ENCODE data around the gene TIAL1.
"Not testable (repeated sequence)": the region's sequence is repeated elsewhere in the genome, so short reads cannot be mapped to it uniquely, and the experiment has no call there.

TIAL1 gene

DNA sequence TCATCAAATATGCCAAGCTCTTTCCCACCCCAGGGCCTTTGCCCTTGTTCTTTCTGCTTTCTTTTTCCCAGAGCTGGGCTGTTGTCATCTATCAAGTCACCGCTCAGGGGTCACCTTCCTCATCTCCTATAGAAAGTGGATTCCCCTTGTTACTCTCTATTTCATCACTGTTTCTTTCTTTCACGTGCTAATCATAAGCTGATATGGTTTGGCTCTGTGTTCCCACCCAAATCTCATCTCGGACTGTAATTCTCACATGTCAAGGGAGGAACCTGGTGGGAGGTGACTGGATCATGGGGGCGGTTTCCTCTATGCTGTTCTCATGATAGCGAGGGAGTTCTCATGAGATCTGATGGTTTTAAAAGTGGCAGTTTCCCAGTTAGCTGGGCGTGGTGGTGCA is 17.0 kb upstream of the TIAL1 start:
- DNase-seq: no peak

DNA sequence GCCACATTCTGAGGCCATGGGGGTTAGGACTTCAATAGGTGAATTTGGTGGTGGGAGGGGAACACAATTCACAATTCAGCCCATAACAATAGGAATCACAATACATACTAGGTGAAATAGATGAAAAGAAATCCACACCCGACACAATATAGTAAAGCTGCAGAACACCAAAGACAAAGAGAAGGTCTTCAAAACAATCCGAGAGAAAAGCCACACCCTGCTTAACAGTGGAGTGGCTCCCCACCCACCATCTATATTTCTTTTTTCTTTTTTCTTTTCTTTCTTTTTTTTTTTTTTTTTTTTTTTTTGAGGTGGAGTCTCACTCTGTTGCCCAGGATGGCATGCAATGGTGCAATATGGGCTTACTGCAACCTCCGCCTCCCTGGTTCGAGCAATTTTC is 14.7 kb upstream of the TIAL1 start:
- DNase-seq: no peak

DNA sequence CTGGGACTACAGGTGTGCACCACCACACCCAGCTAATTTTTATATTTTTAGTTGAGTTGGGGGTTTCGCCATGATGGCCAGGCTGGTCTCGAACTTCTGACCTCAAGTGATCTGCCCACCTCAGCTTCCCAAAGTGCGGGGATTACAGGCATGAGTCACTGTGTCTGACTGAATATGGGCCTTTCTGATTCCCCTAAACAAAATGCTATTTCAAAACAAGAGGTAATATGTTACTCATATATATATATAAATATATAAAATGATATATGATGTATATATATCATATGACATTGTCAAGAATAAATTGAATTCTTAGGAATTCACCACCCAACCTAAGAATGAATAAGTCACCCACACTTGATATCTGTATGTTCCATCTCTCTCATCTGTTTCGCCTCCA is 12.8 kb upstream of the TIAL1 start:
- DNase-seq: no peak

DNA sequence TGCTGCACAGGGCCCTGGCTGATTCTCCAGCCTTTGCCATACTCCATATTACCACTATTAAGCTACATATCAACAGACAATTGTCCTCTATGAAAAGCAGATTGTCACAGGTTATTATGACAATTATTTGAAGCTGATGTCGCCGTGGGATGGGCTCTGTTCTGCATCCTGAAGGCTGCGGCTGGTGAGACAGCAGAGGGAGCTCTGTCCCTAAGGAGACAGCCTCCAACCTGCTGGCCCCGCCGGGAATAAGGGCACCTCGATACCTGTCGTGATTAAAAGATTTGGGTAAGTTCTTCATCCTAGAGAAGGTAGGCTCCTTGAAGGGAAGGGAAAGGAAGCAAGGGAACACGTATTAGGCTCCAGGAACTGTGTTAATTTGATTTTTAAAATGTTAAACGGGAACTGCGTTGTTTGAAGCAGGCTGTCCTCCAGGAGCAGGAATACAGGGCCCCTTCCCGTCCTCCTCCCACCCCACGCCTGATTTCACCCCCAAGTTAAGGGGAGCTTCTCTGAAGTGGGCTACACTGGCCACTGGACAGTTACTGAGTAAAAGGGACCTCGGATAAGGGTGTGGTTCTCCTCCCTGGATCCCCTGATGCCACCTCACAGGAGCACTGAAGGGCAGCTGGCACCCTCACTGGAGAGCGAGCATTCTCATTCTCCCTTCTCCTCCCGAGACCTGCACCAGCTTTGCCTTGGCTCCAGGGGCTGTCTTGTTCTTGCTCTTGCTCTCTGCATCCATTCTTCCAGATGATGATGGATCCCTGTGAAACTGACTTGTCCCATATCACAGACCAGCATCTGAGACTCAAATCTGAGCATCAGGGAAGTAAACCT is 11.8 kb upstream of the TIAL1 start:
- peak; percentile 34 for DNase-seq

DNA sequence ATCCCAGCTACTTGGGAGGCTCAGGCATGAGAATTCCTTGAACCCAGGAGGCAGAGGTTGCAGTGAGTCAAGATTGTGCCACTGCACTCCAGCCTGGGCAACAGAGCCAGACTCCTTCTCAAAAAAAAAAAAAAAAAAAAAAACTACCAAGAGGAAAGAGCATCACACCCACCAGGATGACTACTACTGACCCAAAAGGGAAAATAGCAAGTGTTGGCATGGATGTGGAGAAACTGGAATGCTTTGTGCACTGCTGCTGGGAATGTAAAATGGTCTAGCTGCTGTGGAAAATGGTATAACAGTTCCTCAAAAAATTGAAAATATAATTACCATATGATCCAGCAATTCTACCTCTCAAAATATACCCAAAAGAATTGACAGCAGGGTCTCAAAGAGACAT is 7.7 kb upstream of the TIAL1 start:
- no peak for DNase-seq

DNA sequence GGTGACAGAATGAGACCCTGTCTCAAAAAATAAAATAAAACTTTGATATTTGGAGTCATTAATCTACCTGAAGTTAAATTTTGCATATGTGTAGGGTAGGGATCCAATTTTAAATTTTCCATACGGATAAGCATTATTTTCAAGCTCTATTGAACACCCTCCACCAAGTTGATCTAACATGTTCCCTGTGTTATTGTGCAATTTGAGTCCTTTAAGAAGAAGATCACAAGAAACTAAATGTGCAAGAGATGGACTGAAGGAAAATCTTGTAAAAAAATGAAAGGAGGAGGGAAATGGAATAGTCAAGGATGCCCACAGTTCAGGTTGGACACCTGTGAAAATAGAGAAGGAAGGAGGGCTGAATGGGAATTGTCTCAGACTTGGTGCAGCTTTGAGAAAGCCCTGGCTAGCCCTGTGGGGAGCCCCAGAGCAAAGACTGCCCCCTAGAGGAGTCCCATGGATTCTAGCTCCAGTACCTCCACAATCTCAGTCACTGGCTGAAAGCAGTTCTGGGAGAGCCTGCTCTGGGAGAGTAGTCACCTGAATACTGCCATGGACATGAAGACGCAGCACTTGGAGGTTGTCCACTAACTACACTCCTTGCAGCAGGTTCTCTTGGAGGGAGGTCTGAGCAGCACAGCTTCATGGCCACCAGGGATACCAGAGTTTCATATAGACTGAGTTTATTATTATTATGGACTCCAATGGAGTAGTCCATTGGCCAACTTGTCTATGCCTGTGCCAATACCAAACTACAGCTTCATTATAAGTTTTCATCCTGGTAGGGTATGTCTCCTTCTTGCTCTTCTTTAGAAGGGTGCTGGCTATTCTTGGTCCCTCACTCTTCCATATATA is 5.7 kb upstream of the TIAL1 start:
- peak; percentile 11 for DNase-seq

DNA sequence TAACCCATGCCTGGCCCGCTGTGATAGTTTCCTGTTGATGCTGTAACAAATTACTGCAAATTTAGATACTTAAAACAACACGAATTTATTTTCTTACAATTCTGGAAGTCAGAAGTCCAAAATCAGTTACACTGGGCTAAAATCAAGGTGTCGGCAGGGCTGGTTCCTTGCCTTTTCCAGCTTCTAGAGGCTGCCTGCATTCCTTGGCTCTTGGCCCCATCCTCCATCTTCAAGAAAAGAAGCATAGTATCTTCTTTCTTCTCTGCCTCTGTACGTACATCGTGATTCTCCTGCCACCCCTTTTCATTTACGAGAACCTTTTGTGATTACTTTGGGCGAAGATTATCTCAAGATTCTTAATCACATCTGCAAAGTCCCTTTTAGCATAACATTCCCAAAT is 1.6 kb upstream of the TIAL1 start:
- DNase-seq: no peak

DNA sequence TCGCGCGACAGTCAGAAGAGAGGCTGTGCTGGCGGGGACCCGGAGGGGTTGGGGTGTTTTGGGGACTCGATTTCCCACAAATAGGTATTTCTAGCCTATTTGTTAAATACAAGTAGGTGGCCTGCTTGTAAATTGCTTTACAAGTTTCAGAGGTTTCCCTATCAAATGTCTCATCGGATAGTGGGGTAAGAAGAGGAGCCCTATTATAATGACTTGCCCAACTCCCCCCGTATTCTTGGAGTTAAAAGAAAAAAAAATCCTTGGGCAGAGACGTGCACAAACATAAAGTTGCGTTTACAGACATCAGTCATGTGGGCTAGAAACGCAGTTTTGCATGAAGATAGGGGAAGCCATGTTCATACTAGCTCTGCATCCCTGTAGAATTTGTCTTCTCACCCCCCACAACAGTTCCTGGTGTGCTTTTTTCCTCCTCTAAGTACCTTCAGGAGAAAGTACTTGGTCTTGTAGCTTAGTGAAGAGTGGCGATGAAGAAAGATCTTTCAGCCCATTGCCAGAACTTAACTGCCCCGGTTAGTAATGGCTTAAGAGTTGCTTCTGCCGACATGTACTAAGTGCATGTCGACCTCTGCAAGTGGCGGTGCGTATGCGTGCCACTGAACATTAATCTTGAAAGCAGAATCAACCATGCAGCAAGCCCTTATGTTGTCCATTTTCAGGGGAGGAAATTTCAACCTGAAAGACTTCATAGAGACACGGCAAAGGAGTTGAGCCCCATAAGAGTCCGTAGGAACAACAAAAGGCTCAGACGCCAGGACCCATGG is 832 bp upstream of the TIAL1 start:
- DNase-seq: no peak

DNA sequence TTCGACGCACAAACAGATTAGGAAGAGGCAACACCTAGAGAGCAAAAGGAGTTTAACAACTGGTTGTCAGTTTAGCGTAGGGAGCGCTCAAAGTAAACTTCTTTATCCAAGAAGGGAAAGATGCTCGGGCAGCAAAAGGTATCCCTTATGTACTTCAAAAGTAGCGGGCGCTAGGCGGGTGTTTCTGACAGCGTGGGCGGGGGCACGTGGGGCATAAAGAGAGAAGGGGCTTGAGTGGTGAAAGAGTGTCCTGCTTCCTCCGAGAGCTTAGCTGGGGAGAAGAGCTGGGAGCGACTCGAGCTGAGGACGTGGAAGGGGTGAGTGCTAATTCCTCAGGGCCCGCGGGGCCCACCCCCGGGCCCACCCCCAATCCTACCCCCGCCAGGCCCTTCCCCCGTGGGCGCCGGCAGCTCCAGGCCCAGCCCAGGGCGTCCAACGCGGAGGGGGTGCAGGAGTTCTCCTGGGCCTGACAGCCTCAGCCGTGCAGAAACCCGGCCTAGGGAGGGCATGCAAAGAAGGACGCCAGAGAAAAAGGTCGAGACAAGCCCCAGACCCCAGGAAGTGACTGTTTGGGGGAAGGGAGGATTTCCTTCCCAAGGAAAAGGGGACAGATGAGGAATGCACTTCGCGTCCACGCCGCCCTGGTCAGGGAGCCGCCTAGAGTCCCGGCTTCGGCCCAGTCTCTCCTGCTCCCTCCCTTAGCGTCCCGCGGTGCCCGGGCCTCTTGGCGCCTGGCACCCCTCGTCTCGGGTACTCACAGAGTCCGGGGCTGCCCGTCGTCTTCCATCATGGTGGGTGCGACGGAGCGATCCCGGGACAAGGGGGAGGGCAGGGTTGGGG is 868 bp downstream of the TIAL1 start:
- peak; percentile 75 for DNase-seq

DNA sequence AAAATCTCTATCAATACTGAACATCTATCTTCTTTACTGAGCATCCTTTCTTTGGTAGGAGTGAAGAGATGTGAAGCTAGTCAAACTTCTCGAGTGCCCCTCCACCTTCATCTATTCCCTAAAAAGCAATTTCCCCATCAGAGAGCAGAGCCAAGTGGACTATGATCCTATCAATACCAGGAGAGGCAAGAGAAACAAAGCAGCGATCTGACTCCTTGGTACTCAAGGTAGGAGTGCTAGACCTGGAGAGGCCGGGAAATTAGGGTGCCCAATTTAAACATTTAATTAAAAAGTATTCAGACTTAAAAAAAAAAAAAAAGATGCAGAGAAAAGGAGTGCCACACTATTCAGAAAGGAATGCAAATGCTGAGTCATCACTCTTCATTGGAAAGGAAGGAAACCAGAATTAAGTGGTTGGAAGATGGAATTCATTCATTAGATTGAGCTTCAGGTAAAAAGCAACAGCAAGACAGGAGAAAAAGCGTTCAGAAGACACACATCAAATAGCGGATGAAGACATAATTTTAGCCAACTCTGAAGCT is 1.6 kb downstream of the TIAL1 start:
- no peak for DNase-seq

DNA sequence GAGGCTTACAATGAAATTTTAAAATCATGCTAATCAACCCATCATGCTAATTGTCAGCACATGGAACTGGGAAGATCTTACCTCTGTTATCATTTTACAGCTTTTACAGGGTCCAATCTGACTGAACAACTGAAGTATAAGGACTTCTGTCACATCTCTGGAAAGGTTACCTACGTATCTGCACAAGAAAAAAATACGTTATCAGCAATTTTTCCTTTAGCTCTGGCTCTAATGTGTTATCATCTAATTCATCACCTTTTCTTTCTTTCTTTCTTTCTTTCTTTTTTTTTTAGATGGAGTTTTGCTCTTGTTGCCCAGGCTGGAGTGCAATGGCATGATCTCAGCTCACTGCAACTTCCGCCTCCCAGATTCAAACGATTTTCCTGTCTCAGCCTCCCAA is 8.7 kb downstream of the TIAL1 start:
- no peak for DNase-seq

DNA sequence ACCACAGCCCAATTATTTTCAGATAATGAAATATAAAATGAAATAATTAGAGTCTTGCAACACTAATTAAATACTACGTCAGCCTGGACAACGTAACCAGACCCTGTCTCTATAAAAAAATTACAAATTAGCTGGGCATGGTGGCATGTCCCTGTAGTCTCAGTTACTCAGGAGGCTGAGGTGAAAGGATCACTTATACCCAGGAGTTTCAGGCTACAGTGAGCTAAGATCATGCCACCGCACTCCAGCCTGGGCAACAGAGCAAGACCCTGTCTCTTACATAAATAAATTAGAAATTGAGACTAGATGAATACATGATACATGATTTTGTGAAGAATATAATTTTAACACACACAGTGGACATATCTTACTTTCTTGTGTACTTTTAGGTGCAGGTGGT is 18.4 kb downstream of the TIAL1 start:
- no peak for DNase-seq

DNA sequence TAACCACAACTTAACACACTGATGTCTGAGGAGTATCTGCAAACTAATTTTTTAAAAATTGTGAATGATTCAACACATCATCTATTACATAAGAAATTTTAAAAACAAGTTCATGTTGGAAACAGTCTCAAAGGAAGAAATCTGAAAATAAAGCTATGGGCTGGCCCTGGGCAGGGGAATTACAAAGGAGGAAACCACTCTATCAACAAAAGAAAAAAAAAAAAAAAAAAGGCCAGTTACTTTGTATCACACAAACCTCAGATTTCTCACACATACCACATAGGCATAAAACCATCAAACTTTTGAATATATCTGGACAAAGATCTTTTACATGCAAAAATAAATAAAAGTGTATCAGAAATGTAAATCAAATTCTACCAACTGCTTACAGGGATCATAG is 20.8 kb downstream of the TIAL1 start:
- DNase-seq: no peak

DNA sequence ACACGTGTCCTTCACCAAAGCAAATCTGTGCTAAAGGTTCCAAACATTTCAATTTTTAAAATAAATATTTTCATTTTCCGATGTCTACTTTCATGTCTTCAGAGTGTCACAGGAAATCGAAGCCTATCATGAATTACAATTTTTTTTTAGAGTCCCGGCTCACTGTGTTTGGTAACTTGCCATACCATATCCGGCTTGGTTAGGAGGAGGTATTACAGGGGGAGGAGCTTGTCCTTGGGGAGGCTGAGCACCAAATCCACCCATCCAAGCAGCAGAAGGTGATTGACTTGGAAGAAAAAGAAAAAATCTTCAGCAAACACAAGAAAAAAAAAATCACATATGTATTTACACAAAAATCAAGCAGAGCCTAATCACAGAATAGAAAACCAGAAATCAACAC is 21.3 kb downstream of the TIAL1 start:
- DNase-seq: no peak

DNA sequence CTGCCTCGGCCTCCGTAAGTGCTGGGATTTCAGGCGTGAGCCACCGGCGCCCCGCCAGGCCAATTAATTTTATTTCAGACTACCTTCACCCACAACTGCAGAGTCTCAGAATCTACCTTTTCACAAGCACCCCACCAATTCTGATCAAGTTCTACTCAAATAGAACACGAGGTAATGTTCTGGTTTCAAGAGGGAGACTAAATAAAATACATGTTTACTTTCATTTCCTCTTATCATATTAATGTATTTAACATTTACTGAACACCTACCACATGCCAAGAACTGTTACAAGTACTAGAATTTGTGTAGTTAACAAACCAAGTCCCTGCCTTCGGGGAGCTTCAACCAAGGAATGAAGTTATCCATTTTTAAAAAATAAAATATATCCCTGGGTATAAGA is 28.8 kb downstream of the TIAL1 start:
- no peak for DNase-seq

DNA sequence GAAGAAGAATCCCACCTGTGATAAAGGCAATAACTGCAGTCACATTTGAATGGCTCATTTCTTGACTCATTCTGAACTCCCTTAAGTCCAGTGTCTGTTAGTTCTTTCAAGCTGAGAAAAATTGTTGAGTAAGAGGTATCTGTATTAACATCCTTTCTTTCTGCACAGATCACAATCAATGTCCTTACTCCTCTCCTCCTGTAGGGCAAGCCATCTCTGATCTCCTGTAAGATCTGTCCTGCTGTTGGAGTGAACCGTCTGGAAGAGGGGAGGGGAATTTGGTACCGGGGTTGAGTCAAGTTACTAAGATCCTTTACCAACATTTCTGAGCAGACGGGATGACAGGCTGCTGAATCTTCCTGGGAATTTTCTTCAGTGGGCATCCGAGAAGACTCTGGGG is 34.7 kb downstream of the TIAL1 start:
- no peak for DNase-seq

DNA sequence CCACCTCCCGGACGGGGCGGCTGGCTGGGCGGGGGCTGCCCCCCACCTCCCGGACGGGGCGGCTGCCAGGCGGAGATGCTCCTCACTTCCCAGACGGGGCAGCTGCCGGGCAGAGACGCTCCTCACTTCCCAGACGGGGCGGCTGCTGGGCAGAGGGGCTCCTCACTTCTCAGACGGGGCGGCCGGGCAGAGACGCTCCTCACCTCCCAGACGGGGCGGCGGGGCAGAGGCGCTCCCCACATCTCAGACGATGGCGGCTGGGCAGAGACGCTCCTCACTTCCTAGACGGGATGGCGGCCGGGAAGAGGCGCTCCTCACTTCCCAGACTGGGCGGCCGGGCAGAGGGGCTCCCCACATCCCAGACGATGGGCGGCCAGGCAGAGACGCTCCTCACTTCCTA is 37.3 kb downstream of the TIAL1 start:
- not testable (repeated sequence) for DNase-seq

DNA sequence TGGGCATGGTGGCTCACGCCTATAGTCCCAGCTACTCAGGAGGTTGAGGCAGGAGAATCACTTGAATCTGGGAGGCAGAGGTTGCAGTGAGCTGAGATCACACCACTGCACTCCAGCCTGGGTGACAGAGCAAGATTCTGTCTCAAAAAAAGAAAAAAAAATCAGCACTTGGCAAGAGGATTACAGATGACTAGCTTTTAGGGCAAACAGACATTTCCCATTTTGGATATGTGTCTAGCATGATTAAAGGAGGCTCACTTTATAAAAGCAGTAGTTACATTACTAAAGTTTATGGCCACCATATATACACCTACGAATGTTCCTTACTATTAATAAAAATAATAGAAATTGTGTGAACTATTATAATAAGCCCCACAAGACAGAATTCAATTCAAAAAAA is 40.7 kb downstream of the TIAL1 start:
- DNase-seq: not testable (repeated sequence)

DNA sequence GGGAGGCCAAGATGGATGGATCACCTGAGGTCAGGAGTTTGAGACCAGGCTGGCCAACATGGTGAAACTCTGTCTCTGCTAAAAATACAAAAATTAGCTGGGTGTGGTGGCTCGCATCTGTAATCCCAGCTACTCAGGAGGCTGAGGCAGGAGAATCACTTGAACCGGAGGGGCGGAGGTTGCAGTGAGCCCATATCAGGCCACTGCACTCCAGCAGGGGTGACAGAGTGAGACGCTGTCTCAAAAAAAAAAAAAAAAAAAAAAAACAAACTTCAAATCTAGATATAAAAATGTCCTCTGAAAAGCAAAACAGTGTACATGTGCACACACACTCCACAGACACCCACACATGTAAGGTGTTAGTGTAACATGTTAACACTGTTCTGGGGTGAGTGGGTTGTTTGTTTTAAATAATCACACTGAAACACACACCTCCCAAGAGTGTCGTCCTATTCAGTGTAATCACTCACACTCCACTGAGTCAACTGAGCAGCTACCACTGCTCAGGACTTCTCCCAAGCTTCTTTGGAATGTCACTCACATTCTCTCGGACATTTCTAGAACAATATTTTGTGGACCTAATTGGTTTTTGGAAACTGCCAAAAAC is 41.5 kb downstream of the TIAL1 start:
- no peak for DNase-seq

DNA sequence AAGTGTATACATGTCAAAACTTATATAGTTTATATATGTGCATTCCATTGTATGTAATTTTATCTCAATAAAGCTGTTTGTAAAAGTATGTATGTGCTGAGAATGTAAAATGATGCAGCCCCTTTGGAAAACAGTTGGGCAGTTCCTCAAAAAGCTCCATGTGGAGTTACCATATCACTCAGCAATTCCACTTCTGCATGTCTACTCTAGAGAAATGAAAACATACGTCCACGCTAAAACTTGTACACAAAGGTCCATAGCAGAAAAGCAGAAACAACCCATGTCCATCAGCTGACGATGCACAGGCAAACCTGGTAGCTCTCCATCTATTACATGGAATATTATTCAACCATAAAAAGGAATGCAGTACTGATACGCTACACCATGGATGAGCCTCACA is 45.9 kb downstream of the TIAL1 start:
- no peak for DNase-seq

DNA sequence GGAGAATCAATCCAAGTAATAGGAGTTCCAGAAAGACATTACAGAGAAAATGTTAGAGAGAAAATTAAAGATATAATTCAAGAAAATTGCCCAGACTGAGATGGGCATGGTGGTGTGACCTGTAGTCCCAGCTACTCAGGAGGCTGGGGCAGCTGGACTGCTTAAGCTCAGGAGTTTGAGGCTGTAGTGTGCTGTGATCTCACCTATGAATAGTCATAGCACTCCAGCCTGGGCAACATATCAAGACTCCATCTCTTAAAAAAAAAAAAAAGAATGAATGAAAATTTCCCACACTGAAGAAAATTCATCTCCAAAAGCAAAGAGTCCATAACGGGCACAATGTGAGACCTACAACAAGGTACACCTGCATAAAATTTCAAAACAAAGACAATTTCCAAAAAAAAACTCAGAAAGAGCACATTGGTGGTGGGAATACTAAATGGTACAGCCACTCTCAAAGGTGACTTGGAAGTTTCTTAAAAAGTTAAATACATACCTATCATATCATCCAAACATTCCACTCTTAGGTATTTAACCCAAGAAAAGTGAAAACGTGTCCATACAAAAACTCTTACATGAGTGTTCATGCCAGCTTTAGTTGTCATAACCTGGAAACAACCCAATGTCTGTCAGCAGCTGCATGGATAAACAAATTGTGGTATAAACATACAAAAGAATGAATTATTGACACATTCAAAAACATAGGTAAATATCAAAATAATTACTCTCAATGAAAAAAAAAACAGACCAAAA is 47.3 kb downstream of the TIAL1 start:
- no peak for DNase-seq
